OCI-LY7 (cell line): ENCODE results near the gene MSRB2. TPM values are rescaled to one million over a fixed set of nuclear protein-coding genes. Genes with fewer than 3 reads are reported as not detected.
A peak's percentile ranks its signal among the peaks of the same experiment; 100 is the strongest.

Source experiments
- BruUV-seq: library from RNA; stranded (reverse); fragments of 400-500 nt; replicated peaks from 2 replicates; lab custom pipeline; 2021; lab: Mats Ljungman, UMichigan
- CTCF ChIA-PET: fragments of 300-600 bp; sonication (Branson Sonifier 250); formaldehyde crosslinking; loops from one replicate; lab custom pipeline; 2022; ENCODE audit warnings: antibody characterized with exemption; ENCODE audit not compliant: unreplicated experiment; lab: Charles Lee
- POLR2A ChIA-PET: fragments of 300-600 bp; sonication (Branson Sonifier 250); formaldehyde crosslinking; loops from one replicate; lab custom pipeline; 2022; ENCODE audit warnings: antibody characterized with exemption; lab: Charles Lee
- DNase-seq: peaks from one replicate; pipeline ENCODE4 v3.0.0-alpha.2; 2015; ENCODE audit warnings: low spot score
- H2AFZ ChIP-seq: fragments of 200-600 bp; sonication (generic), shearing (Covaris generic); 2 replicates; pipeline ENCODE4 v1.6.1; 2014; ENCODE audit warnings: mild to moderate bottlenecking, antibody characterized with exemption, low read length, moderate library complexity
- H3K27ac ChIP-seq: fragments of 200-600 bp; sonication (generic); 2 replicates; pipeline ENCODE4 v1.5.1; 2014; ENCODE audit warnings: mixed run types, low read depth, mild to moderate bottlenecking, moderate library complexity, low read length, inconsistent platforms; ENCODE audit not compliant: poor library complexity, severe bottlenecking
- H3K36me3 ChIP-seq: fragments of 200-600 bp; sonication (generic); 2 replicates; pipeline ENCODE4 v1.6.1; 2014; ENCODE audit warnings: mild to moderate bottlenecking, antibody characterized with exemption, low read length, moderate library complexity, mixed read lengths; ENCODE audit not compliant: insufficient read depth
- H3K4me1 ChIP-seq: fragments of 200-600 bp; sonication (generic); 2 replicates; pipeline ENCODE4 v1.5.1; 2014; ENCODE audit warnings: mild to moderate bottlenecking, low read length; ENCODE audit not compliant: insufficient read depth, poor library complexity, severe bottlenecking
- H3K4me2 ChIP-seq: fragments of 200-600 bp; sonication (generic); 2 replicates; pipeline ENCODE4 v1.6.1; 2014; ENCODE audit warnings: mild to moderate bottlenecking, low read length
- H3K4me3 ChIP-seq: fragments of 200-600 bp; sonication (generic); 2 replicates; pipeline ENCODE4 v1.5.1; 2014; ENCODE audit warnings: mild to moderate bottlenecking, low read depth, low read length; ENCODE audit not compliant: poor library complexity, severe bottlenecking
- H3K79me2 ChIP-seq: fragments of 200-600 bp; sonication (generic); 2 replicates; pipeline ENCODE4 v1.6.1; 2016; ENCODE audit warnings: low read depth, mild to moderate bottlenecking, low read length, moderate library complexity, mixed read lengths; ENCODE audit not compliant: insufficient read depth
- H3K9me2 ChIP-seq: fragments of 200-600 bp; sonication (generic); 2 replicates; pipeline ENCODE4 v1.6.1; 2016; ENCODE audit warnings: mild to moderate bottlenecking, low read length, mixed read lengths; ENCODE audit not compliant: insufficient read depth
- H3K9me3 ChIP-seq: fragments of 200-600 bp; sonication (generic); 2 replicates; pipeline ENCODE4 v1.6.1; 2014; ENCODE audit warnings: mild to moderate bottlenecking, mixed run types, low read length, mixed read lengths
- H4K20me1 ChIP-seq: fragments of 200-600 bp; sonication (generic); 2 replicates; pipeline ENCODE4 v1.6.1; 2014; ENCODE audit warnings: mild to moderate bottlenecking, antibody characterized with exemption, low read length, moderate library complexity, mixed read lengths; ENCODE audit not compliant: insufficient read depth
- EZH2phosphoT487 ChIP-seq: fragments of 200-600 bp; sonication (generic); IDR thresholded peaks from 2 replicates; pipeline ENCODE4 v1.6.1; 2018; ENCODE audit warnings: low read depth, borderline replicate concordance, mild to moderate bottlenecking, mixed run types, antibody characterized with exemption, low read length, moderate library complexity, mixed read lengths
- intact Hi-C: fragments of 100-400 bp; cut with micrococcal nuclease; formaldehyde crosslinking; loops from one replicate; pipeline ENCODE4 v1.10.0; 2022; ENCODE audit not compliant: unreplicated experiment
- total RNA-seq, 2 experiments: library from RNA; depleted of rRNA in 1 of 2; stranded (reverse); fragments of >200 nt in 1 of 2; shearing (Covaris generic) in 1 of 2; gene quantifications; 2 replicates each; pipeline ENCODE4 v1.2.3, GENCODE V29; 2014 to 2022
- TF ChIP-seq, protein P1 (sequence below): fragments of 200-600 bp; sonication (generic); conservative IDR thresholded peaks from 2 replicates; pipeline ENCODE4 v1.5.1; 2014; ENCODE audit warnings: mild to moderate bottlenecking, antibody characterized with exemption, low read length, moderate library complexity, mixed read lengths

Gene MSRB2
- total RNA-seq, 2 experiments from 2014 or later = 8.1 to 17.6 TPM

- Histone ChIP-seq H3K9me2 (no peaks in the 10 kb centered on the region), H3K4me3 (peak overlapping the region; percentile 91), H3K36me3 (no peaks in the 10 kb centered on the region), H3K4me1 (peaks cover 21% of the 10 kb centered on the region), H3K4me2 (peak overlapping the region; percentile 86), H3K9me3 (no peaks in the 10 kb centered on the region), H3K79me2 (no peaks in the 10 kb centered on the region), H4K20me1 (no peaks in the 10 kb centered on the region), H2AFZ (peak overlapping the region; percentile 85), H3K27ac (no peak overlapping the region)
- intact Hi-C loops = loop anchor here (2.0 to 5.0 kb wide), 2 partner anchors 351 to 1093 kb away; partner anchors contain the start of gene DNAJC1
- CTCF ChIA-PET = no interaction called here
- DNase-seq = peak; percentile 57
- POLR2A ChIA-PET = interaction anchor here (0.6 kb wide), 1 partner anchor 228 kb away, joined by 3 read pairs; no protein-coding TSS in a partner anchor
- no TSS peak for BruUV-seq
- TF ChIP-seq, protein P1, sequence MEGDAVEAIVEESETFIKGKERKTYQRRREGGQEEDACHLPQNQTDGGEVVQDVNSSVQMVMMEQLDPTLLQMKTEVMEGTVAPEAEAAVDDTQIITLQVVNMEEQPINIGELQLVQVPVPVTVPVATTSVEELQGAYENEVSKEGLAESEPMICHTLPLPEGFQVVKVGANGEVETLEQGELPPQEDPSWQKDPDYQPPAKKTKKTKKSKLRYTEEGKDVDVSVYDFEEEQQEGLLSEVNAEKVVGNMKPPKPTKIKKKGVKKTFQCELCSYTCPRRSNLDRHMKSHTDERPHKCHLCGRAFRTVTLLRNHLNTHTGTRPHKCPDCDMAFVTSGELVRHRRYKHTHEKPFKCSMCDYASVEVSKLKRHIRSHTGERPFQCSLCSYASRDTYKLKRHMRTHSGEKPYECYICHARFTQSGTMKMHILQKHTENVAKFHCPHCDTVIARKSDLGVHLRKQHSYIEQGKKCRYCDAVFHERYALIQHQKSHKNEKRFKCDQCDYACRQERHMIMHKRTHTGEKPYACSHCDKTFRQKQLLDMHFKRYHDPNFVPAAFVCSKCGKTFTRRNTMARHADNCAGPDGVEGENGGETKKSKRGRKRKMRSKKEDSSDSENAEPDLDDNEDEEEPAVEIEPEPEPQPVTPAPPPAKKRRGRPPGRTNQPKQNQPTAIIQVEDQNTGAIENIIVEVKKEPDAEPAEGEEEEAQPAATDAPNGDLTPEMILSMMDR = no peak
- TF ChIP-seq EZH2phosphoT487 = no peak
Measured at GRCh38 chr10:23095966-23096801, 805 bp downstream of the MSRB2 start.

DNA sequence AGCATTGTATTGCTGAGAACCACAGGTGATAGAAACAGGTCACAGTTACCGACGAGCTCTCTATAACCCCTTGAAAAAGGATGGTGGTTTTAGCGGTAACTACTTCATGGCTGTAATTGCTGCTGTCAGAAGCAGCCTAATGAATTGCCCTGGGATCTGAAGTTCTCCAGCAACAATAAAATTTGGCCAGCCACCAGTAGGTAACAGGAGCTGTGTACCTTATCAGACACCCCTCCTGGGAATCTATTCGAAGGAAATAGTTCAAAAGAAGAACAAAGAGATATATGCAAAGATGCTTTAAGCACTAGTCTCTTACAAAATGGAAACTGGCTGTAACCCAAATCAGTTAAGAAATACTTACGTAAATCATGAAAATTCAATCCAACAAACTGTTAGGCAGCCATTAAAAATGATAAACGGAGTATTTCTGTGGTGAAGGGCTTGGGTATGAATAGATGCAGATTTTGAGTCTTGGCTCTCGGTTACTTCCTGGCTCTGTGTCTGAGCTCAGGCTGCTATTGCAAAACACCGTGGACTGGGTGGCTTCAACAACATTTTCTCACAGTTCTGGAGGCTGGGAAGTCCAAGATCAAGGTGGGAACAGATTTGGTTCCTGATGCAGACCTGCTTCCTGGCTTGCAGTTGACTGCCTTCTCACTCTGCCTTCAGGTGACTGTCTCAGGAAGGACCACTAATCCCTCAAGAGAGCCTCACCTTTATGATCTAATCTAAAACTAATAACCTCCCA, 1.6 kb downstream of the MSRB2 start:
- intact Hi-C loops = loop anchor here (5.0 kb wide), 1 partner anchor 350 kb away; no protein-coding TSS in a partner anchor
- no peaks in the 10 kb centered on the region for H3K36me3 ChIP-seq
- no peaks in the 10 kb centered on the region for H3K9me3 ChIP-seq
- H3K27ac ChIP-seq = no peak overlapping the region
- ChIA-PET CTCF (no interaction called here), POLR2A (interaction anchor here (0.6 to 1.0 kb wide), 3 partner anchors 10 to 227 kb away, joined by 3 read pairs; no protein-coding TSS in a partner anchor)
- no peaks in the 10 kb centered on the region for H4K20me1 ChIP-seq
- H3K9me2 ChIP-seq = no peaks in the 10 kb centered on the region
- no peak overlapping the region for H2AFZ ChIP-seq
- H3K4me3 ChIP-seq = peak overlapping the region; percentile 91
- H3K79me2 ChIP-seq = no peaks in the 10 kb centered on the region
- DNase-seq = no peak
- H3K4me2 ChIP-seq = peak overlapping the region; percentile 86
- TF ChIP-seq EZH2phosphoT487 = no peak
- TF ChIP-seq, protein P1 = no peak
- BruUV-seq = TSS peak; percentile 80
- H3K4me1 ChIP-seq = peaks cover 21% of the 10 kb centered on the region
